HG03060 (cell line): ENCODE data around the gene NCMAP.
"Not testable (repeated sequence)": the region's sequence is repeated elsewhere in the genome, so short reads cannot be mapped to it uniquely, and the experiment has no call there.

Experiments
- ATAC-seq: cut with Tn5 transposase; IDR thresholded peaks from one replicate; pipeline ENCODE4 v1.9.1; 2021; ENCODE audit warnings: low read depth, moderate number of reproducible peaks; ENCODE audit not compliant: unreplicated experiment

NCMAP gene, protein sequence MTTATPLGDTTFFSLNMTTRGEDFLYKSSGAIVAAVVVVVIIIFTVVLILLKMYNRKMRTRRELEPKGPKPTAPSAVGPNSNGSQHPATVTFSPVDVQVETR

DNA sequence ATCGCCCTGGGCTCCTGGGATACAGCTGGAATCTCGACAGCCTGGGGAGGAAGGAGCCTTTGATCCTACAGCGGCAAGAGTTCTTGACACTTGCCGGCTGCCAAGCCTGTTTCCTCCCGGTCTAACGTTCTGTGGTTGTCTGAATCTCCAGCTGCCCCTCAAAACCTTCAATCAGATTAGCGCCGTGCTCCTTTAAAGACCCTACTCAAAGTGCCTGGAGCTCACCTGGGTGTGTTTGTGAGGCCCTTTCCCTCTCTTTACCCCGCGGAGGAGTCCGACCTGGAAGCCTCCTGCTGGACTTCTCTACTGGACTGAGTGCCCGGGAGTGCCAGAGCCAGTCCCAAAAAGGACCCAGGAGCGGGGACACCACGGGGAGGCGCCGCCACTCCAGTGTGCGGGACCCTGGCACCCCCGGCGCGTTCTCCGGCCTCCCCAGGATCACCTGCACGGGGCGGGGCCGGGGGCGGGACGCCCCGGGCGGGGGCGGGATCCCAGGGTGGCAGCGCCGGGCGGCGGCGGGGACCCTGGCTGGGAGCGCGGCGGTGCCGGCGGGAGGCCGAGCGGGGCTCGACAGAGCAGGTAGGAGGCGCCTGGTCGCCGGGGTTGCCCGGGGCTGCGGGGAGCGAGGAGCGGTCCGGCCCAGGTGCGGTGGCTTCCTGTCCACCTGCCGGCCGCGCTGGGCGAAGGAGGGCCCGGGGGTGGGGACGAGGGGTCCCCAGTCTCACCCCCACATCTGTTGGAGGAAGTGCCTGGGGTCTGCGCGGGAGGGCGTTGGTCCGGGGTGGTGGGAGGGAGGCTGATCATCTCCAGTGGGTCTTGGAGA, at the start of gene NCMAP:
NCMAP (plus strand) TSS at position 497 of the 823 bp plus-strand sequence. CDS start 39,344 bp downstream, outside the sequence.
- no peak for ATAC-seq

DNA sequence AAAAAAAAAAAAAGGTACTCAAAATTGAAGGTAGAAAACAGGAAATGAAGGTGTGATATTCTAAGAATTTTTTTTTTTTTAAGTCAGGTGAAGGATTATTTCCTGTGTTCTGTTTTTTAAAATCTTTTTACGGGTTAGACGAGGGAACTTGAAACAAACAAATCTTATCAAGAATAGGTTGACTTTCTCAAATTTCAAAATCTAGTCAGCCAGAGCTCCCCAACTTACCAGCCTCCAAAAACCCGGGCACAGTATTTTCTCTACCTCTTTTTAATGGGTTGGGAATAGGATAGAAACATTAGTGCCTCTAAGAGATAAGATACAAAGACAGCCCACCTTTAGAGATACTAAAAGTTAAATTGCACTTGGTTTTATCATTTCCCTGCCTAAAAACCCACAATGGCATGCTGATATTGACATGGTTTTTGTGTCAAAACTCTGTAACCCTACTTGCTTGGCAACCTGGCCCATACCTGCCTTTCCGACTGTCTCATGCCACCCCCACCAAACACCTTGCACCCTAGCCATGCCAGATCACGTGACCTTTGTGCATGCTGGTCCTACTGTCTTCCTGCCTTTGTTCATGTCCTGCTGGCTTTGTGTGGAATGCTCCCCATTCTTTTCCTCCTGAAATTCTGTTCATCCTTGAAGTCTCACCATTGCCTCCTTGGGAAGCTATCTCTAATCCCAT, 49.1 kb upstream of the NCMAP start:
- no peak for ATAC-seq

DNA sequence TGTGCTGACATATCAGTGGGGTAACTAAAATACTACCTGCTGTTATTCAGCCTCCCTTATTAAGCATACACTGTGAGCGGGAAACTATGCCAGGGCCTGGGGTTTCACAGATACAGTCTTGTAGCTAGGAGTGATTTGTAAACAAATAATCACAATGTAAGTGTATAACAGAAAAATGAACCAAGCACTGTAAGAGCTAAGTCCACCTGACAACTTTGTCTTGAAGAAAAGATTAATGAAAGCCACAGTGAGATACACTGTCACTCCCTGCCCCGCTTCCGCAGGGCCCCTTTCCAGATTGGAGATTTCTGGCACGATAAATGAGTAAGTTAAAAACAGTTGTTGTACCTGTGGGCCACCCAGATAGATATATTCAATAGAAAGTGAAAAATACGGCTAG, 48.5 kb upstream of the NCMAP start:
- ATAC-seq: no peak

DNA sequence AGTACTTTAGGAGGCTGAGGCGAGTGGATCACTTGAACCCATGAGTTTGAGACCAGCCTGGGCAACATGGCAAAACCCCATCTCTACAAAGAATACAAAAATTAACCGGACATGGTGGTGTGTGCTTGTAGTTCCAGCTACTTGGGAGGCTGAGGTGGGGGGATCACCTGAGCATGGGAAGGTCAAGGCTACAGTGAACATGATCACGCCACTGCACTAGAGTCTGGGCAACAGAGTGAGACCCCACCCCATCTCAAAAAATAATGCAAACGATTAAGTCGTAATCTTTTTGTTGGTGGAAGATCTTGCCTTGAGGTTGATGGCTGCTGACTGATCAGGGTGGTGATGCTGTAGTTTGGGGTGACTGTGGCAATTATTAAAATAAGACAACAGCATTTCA, 47.0 kb upstream of the NCMAP start:
- ATAC-seq: no peak

DNA sequence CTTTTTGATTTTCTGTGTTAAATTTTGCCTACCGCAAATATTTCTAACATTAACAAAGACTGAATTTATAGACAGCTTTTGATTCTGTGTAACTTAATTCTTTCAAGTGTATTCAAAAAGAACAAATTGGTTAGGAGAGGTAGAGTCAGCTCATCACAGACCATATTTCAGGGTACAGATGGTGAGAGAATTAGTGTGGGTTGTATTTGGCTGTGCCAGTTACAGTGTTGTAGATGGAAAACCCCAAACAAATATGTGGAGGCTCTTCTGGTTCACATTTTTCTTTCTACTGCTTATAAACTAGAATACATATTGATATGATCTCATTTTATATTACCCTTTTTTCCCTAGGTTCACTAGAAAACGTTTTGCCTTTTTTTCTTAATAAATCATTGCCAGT, 42.2 kb upstream of the NCMAP start:
- ATAC-seq: no peak

DNA sequence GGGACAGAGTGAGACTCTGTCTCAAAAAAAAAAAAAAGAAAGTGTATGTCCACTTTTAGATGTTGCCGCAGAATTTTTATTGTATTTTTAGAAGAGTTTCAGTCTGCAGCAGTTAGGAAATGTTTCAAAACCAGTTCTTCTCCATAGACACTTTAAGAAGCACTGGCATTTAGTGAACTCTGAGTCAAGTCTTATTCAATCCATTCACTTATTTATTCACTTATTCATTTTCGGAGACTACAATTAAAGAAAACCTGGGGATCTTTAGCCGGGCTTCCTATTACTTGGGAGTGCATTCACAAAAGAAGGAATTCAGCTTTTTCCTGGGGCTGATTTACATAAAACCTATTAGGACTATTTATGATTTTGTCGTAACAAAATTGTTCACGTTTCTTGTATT, 40.9 kb upstream of the NCMAP start:
- no peak for ATAC-seq

DNA sequence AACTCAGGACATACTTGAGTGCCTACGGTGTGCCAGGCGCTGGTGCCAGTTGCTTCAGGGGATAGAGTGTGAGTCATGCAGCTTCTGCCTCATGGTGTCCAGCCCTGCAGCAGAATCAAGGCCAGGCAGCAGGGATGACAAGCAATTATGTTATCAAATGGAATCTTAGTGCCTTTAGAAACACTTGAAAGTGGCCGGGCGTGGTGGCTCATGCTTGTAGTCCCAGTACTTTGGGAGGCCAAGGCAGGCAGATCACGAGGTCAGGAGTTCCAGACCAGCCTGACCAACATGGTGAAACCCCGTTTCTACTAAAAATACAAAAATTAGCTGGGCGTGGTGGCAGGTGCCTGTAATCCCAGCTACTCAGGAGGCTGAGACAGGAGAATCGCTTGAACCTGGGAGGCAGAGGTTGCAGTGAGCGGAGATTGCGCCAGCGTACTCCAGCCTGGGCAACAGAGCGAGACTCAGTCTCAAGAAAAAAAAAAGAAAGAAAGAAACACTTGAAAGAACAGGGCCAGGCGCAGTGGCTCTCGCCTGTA, 40.1 kb upstream of the NCMAP start:
- ATAC-seq: not testable (repeated sequence)

DNA sequence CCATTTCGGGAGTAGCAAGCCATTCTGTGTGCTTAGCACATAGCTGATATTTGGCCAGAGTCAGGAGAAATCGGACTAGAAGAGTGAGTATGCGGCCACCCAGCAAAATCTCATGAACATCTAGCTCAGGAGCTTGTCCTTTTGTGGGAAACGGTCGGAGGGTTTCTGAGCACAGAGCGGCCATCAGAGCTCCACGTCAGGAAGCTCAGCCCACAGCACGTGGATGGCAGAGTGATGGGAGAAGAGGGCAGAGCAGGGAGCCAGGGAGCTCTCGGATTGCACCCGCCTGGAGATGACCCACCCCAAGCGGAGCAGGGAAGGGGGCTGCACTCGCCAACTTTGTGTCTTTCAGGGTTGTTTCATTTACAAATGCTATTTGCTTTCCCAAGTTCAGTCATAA, 39.4 kb upstream of the NCMAP start:
- ATAC-seq: no peak

DNA sequence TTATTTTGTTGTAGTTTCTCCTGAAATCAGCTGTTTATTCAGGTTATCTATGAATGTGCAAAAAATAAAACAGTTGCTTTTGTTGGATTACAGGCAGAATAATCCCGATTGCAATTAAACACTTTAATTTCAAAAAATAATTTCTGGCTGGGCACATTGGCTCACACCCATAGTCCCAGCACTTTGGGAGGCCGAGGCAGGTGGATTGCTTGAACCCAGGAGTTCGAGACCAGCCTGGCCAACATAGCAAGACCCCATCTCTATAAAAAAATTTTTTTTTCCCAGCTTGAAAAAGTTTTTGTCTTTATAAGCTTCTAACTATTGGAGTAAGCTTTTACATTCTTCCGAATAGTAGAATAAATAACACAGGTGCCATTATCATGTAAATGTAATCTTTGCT, 38.0 kb upstream of the NCMAP start:
- ATAC-seq: no peak

DNA sequence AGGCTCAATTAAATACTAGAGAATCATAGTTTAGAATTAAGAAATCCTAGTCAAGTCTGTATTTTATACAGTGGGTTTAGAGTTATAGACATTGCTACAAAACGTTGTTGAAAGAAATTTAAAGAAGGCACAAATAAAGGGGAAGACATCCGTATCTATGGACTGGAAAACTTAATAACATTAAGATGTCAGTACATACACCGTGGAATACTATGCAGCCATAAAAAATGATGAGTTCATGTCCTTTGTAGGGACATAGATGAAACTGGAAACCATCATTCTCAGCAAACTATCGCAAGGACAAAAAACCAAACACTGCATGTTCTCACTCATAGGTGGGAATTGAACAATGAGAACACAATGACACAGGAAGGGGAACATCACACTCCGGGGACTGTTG, 35.6 kb upstream of the NCMAP start:
- ATAC-seq: not testable (repeated sequence)

DNA sequence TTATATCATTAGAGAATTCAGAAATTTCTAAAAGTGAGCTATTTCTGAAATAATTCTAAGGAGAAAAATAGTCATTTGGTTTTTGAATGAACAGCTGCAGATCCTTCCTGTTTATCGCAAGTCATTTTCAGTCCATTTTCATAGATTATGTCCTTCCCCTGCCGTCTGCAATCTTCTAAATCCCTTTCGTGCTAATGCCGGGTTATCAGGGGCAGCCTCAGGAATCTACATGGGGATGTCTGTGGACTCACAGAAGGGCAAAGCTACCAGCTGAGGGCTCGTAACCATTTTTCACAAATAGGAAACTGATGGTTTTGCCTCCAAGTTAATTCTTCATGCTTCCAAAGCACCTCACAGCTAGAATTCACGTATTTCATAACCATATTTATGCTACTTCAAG, 30.3 kb upstream of the NCMAP start:
- no peak for ATAC-seq

DNA sequence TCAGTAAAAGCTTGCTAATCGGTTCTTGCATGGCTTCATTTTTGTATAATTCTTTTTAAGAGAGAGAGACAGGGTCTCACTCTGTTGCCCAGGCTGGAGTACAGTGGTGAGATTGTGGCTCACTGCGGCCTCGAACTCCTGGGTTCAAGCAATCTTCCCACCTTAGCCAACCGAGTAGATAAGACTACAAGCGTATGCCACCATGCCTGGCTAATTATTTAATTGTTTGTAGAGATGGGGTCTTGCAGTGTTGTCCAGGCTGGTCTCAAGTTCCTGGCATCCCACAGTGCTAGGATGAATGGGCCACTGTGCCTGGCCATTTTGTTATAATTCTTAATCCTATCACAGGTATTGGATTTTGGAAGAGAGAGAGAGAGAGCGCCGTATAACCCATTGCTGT, 29.8 kb upstream of the NCMAP start:
- ATAC-seq: no peak

DNA sequence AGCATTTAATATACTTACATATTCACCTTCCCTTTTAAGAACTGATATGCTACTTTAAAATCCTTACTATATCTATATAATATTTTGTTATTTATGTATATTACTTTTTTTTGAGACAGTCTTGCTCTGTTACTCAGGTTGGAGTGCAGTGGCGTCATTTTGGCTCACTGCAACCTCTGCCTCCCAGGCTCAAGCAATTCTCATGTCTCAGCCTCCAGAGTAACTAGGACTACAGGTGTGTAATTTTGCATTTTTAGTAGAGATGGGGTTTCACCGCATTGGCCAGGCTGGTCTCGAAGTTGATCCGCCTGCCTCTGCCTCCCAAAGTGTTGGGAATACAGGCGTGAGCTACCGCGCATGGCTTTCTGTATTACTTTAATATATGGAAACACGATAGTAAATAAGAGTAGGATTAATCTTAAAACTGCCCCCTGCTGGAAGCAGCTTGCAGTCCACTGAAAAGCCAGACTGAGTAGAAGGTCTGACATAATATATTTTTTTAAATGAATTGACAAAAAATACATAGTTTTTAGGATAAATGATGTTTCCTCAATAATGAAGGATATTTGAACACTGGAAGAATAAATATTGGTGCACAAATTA, 28.8 kb upstream of the NCMAP start:
- no peak for ATAC-seq

DNA sequence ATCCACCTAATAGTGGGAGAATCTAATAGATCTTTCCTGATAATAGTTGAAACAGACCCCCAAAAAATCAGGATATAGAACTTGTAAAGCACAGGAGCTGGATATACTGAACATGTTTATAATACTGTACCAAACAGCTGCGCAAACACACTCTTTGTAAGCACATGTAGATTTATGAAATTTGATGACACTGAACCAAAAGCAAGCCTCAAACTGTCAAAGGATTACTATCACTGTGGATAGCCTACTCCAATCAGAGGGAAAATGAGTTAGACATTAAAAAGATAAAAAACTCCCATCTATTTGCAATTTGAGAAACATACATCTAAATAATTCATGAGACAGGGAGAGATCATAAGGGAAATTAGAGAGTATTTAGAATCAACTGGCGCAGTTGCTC, 27.1 kb upstream of the NCMAP start:
- ATAC-seq: no peak

DNA sequence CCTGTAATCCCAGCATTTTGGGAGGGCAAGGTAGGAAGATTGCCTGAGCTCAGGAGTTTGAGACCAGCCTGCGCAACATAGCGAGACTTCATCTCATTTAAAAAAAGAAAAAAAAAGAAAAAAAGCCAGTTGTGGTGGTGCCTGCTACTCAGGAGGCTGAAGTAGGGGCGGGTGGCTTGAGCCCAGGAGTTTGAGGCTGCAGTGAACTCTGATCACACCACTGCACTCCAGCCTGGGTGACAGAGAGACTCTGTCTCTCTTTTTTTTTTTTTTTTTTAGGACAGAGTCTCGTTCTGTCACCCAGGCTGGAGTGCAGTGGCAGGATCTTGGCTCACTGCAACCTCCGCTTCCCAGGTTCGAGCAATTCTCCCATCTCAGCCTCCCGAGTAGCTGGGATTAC, 26.6 kb upstream of the NCMAP start:
- not testable (repeated sequence) for ATAC-seq

DNA sequence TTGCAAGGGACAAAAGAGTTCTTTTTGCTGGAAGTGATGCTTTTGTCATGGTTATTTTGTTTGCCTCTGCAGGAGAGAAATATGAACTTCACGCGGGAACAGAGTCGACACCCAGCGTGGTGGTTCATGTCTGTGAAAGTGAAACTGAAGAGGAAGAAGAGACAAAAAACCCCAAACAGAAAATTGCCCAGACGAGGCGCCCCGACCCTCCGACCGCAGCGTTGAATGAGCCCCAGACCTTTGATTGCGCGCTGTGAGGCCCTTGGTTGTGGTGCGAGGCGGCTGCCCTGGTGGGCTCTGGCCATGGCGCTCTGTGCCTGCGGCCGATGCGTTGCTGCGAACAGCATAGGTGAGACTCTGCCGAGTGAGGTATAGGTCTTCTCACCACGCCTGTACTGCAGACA, 20.9 kb upstream of the NCMAP start:
- no peak for ATAC-seq

DNA sequence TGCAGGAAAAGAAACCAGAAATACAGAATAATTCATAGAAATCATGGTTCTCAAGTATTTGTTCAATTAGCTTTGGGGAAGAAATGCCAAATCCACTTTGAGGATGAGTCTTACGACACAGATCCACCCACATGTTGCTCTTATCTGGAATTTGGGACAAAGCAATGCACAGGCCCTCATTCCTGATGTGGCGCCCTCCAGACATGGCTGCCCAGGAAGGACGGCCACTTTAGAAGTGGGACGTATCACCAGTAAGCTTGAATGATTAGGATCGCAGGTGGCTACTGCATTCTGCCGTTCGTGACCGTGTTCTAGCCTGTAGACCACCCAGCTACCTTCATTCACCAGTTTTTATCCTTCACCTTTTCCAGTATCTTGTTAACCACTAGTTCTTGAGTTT, 20.1 kb upstream of the NCMAP start:
- no peak for ATAC-seq

DNA sequence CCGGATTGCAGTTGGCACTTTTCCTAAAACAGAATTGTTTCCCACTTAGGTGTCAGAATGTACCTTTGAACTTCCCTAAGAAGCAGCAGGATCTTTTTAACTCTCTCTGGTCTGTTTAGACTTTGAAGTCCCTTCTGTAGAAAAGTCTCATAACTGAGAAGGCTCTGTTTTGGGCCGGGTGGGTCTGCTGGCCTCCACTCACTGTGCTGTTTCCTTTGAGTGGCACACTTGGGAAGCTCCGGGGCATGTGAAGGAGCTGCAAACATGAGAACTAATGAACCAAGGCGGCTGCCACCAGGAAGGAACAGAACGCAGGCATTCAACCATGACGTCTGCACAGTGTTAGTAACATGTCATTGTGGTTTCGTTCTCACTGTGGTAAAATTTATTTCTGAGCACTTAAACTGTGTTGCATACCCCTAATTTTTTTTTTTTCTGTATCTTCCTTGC, 19.5 kb upstream of the NCMAP start:
- ATAC-seq: peak; percentile 55

DNA sequence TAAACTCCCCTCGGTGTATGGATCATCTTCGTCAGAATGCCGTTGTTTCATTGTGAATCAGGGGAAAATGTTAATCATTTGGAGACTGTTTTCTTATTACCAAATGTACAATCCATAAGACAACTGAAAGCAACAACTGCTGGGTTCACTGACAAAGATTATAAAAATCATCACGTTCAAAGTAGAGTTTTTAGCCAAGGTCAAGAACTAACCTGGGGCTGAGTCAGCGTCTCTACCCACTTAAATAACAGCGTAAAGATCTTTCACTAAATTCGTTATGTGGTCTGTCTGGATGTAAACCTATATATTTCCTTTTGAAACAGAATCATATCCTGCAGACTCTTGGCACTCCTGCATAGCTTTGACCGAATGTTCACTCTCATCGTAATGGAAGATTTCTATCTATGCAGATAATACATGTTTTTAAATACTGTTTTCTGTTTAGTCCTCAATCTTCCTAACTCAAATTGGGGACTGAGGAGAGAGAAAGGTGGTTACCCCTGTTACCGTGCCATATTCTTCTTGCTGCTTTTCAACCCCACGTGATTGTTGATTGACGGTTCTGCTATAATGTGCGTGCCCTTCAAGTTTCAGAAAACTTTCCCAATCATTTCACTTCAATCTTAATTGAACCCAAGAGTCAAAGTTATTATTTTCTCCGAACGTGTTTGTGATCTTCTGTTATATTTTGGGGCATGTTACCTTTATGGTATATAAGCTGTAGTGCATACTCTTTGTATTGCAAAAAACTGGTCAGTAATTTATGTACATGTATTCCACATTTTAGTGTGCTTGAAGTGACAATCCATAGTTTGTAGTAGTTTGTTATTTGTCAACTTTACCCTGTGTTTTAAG, 15.6 kb upstream of the NCMAP start:
- no peak for ATAC-seq
